LNCaP clone FGC (cell line): Measurements from ENCODE around the gene WARS2.

Experiments
- DNase-seq: peaks from one replicate; pipeline ENCODE4 v3.0.0-alpha.2; 2011; ENCODE audit warnings: low read depth
- H3K4me3 ChIP-seq: 2 replicates; pipeline ENCODE4 v1.5.1; 2011; ENCODE audit warnings: mild to moderate bottlenecking, low read depth, low read length, control low read depth
- CTCF ChIP-seq: IDR thresholded peaks from 2 replicates; pipeline ENCODE4 v1.5.1; 2012; ENCODE audit warnings: mild to moderate bottlenecking; ENCODE audit not compliant: control insufficient read depth, insufficient read depth; ENCODE audit errors: extremely low read depth

The WARS2 gene

GRCh38 chr1:119055568-119055967 is 84.9 kb downstream of the WARS2 start:
- no peak for DNase-seq
- TF ChIP-seq CTCF = no peak
- H3K4me3 ChIP-seq = no peak overlapping the region

GRCh38 chr1:119053917-119054316 is 86.5 kb downstream of the WARS2 start:
- H3K4me3 ChIP-seq = no peak overlapping the region
- no peak for TF ChIP-seq CTCF
- DNase-seq = no peak

- no peak overlapping the region for H3K4me3 ChIP-seq
- no peak for TF ChIP-seq CTCF
- DNase-seq = no peak
Measured at GRCh38 chr1:119052267-119052666, 88.2 kb downstream of the WARS2 start.

GRCh38 chr1:119048624-119049404 is 91.6 kb downstream of the WARS2 start:
- no peak overlapping the region for H3K4me3 ChIP-seq
- no peak for DNase-seq
- no peak for TF ChIP-seq CTCF

GRCh38 chr1:119046785-119047438 is 93.5 kb downstream of the WARS2 start:
- DNase-seq = no peak
- TF ChIP-seq CTCF = no peak
- H3K4me3 ChIP-seq = no peak overlapping the region

- no peak for TF ChIP-seq CTCF
- H3K4me3 ChIP-seq = no peak overlapping the region
Measured at GRCh38 chr1:119046429-119046784, 94.0 kb downstream of the WARS2 start.

More at GRCh38 chr1:119046429-119046784, 94.0 kb downstream of the WARS2 start:
- no peak for DNase-seq
